H1 (cell line): Measurements from ENCODE around the gene PATL2. TPM values are rescaled to one million over a fixed set of nuclear protein-coding genes. Genes with fewer than 3 reads are reported as not detected.

Source experiments
- CTCF ChIA-PET: fragments of 300-600 bp; sonication (Branson Sonifier 250); formaldehyde crosslinking; loops from one replicate; lab custom pipeline; 2021; ENCODE audit not compliant: partially characterized antibody; lab: Charles Lee
- POLR2A ChIA-PET: fragments of 300-600 bp; sonication (Branson Sonifier 250); formaldehyde crosslinking; loops from one replicate; lab custom pipeline; 2021; ENCODE audit warnings: inconsistent platforms; ENCODE audit not compliant: partially characterized antibody; lab: Charles Lee
- DNase-seq, 2 experiments: peaks; one replicate each; pipeline versions ENCODE4 v3.0.0 to v3.0.0-alpha.2; 2010 to 2022; ENCODE audit warnings: low spot score in 2 of 2, low read depth in 1 of 2, mixed read lengths in 1 of 2
- FAIRE-seq: peaks from 2 replicates; lab custom pipeline; 2011; peaks lifted over from hg19 to GRCh38; lab: Jason Lieb, UNC
- H2AFZ ChIP-seq: 2 replicates; pipeline ENCODE4 v1.8.1; 2012; ENCODE audit warnings: low read length, inconsistent platforms
- H2AK5ac ChIP-seq: 2 replicates; pipeline ENCODE4 v1.6.1; 2013; ENCODE audit warnings: low read depth, low read length
- H2BK120ac ChIP-seq: replicated peaks from 2 replicates; pipeline ENCODE3; 2013; ENCODE audit warnings: low read depth, low read length, inconsistent platforms
- H2BK12ac ChIP-seq: 2 replicates; pipeline ENCODE4 v1.6.1; 2013; ENCODE audit warnings: low read depth, low read length
- H2BK15ac ChIP-seq: 2 replicates; pipeline ENCODE4 v1.6.1; 2013; ENCODE audit warnings: low read length
- H2BK20ac ChIP-seq: 2 replicates; pipeline ENCODE4 v1.6.1; 2013; ENCODE audit warnings: low read length
- H2BK5ac ChIP-seq: 2 replicates; pipeline ENCODE4 v1.6.1; 2013; ENCODE audit warnings: low read depth, low read length
- H3K14ac ChIP-seq: 2 replicates; pipeline ENCODE4 v1.6.1; 2013; ENCODE audit warnings: inconsistent platforms; ENCODE audit not compliant: insufficient read length
- H3K18ac ChIP-seq: 2 replicates; pipeline ENCODE4 v1.6.1; 2013; ENCODE audit warnings: low read length; ENCODE audit errors: extremely low read depth
- H3K23ac ChIP-seq: 2 replicates; pipeline ENCODE4 v1.6.1; 2013; ENCODE audit warnings: inconsistent platforms; ENCODE audit not compliant: insufficient read length
- H3K23me2 ChIP-seq: 2 replicates; pipeline ENCODE4 v1.6.1; 2013; ENCODE audit warnings: low read depth, low read length
- H3K27ac ChIP-seq: 2 replicates; pipeline ENCODE4 v1.6.1; 2011; ENCODE audit warnings: low read depth, low read length, inconsistent platforms
- H3K27me3 ChIP-seq, 4 experiments: replicated peaks in 1 of 4; 1 replicate in 1 of 4; 2 replicates in 3 of 4; pipeline versions ENCODE4 v1.6.1 to v1.8.1; 2011 to 2013; ENCODE audit warnings: low read length in 3 of 4, mild to moderate bottlenecking in 3 of 4, inconsistent platforms in 2 of 4, mixed read lengths in 2 of 4, moderate library complexity in 1 of 4; ENCODE audit not compliant: control insufficient read depth in 3 of 4, insufficient read depth in 3 of 4; ENCODE audit errors: extremely low read depth in 1 of 4
- H3K36me3 ChIP-seq, 4 experiments: 2 replicates each; pipeline versions ENCODE4 v1.6.1 to v1.8.1; 2011 to 2013; ENCODE audit warnings: mild to moderate bottlenecking in 4 of 4, low read length in 3 of 4, moderate library complexity in 2 of 4, control low read depth in 1 of 4, inconsistent platforms in 1 of 4; ENCODE audit not compliant: insufficient read depth in 4 of 4, control insufficient read depth in 2 of 4
- H3K4ac ChIP-seq: replicated peaks from 2 replicates; pipeline ENCODE3; 2013; ENCODE audit warnings: low read length, low read depth, mixed read lengths, inconsistent platforms; ENCODE audit not compliant: insufficient read length
- H3K4me1 ChIP-seq, 4 experiments: replicated peaks in 1 of 4; 1 replicate in 1 of 4; 2 replicates in 3 of 4; pipeline versions ENCODE4 v1.6.1 to v1.8.1; 2011 to 2013; ENCODE audit warnings: low read length in 3 of 4, inconsistent platforms in 2 of 4, mixed read lengths in 1 of 4; ENCODE audit not compliant: insufficient read depth in 4 of 4, control insufficient read depth in 3 of 4
- H3K4me2 ChIP-seq, 2 experiments: 2 replicates each; pipeline versions ENCODE4 v1.6.1 to v1.8.1; 2011 to 2013; ENCODE audit warnings: low read depth in 2 of 2, low read length in 2 of 2, control low read depth in 1 of 2, inconsistent platforms in 1 of 2, mild to moderate bottlenecking in 1 of 2; ENCODE audit not compliant: insufficient read depth in 1 of 2
- H3K4me3 ChIP-seq, 4 experiments: fragments of 200-600, 300-600 bp in 1 of 4; sonication (generic), shearing (Covaris generic), sonication (Bioruptor Twin) in 1 of 4; 2 replicates each; pipeline versions ENCODE4 v1.5.1 to v1.8.1; 2011 to 2016; ENCODE audit warnings: low read length in 4 of 4, low read depth in 3 of 4, control low read depth in 2 of 4, inconsistent platforms in 2 of 4, mild to moderate bottlenecking in 2 of 4, mixed read lengths in 1 of 4, moderate library complexity in 1 of 4; ENCODE audit not compliant: insufficient read depth in 2 of 4; ENCODE audit errors: extremely low read depth in 1 of 4
- H3K56ac ChIP-seq: replicated peaks from 2 replicates; pipeline ENCODE3; 2013; ENCODE audit warnings: low read depth, mild to moderate bottlenecking, mixed read lengths, low read length, inconsistent platforms; ENCODE audit not compliant: insufficient read length
- H3K79me1 ChIP-seq: 2 replicates; pipeline ENCODE4 v1.6.1; 2013; ENCODE audit warnings: low read depth, low read length, control low read depth
- H3K79me2 ChIP-seq, 2 experiments: 2 replicates each; pipeline versions ENCODE4 v1.6.1 to v1.8.1; 2012 to 2013; ENCODE audit warnings: low read length in 2 of 2, mild to moderate bottlenecking in 2 of 2, inconsistent platforms in 1 of 2; ENCODE audit not compliant: insufficient read depth in 2 of 2, control insufficient read depth in 1 of 2
- H3K9ac ChIP-seq, 4 experiments: replicated peaks in 1 of 4; 1 replicate in 1 of 4; 2 replicates in 3 of 4; pipeline versions ENCODE4 v1.6.1 to v1.8.1; 2011 to 2013; ENCODE audit warnings: low read depth in 3 of 4, low read length in 3 of 4, control low read depth in 2 of 4, mild to moderate bottlenecking in 2 of 4, moderate library complexity in 2 of 4, inconsistent platforms in 1 of 4; ENCODE audit errors: extremely low read depth in 1 of 4
- H3K9me3 ChIP-seq, 2 experiments: 2 replicates each; pipeline versions ENCODE4 v1.6.1 to v1.8.1; 2012 to 2013; ENCODE audit warnings: mild to moderate bottlenecking in 2 of 2, moderate library complexity in 2 of 2, control low read depth in 1 of 2, inconsistent platforms in 1 of 2, low read depth in 1 of 2, low read length in 1 of 2, mixed read lengths in 1 of 2; ENCODE audit not compliant: insufficient read depth in 2 of 2
- H4K20me1 ChIP-seq, 2 experiments: replicated peaks in 1 of 2; 2 replicates each; pipeline versions ENCODE3 to v1.8.1; 2011 to 2013; ENCODE audit warnings: inconsistent platforms in 2 of 2, low read length in 2 of 2, mild to moderate bottlenecking in 1 of 2; ENCODE audit not compliant: insufficient read depth in 2 of 2, control insufficient read depth in 1 of 2
- H4K5ac ChIP-seq: 2 replicates; pipeline ENCODE4 v1.6.1; 2013; ENCODE audit warnings: low read length, low read depth, mixed read lengths, inconsistent platforms; ENCODE audit not compliant: insufficient read length
- H4K8ac ChIP-seq: 2 replicates; pipeline ENCODE4 v1.8.0; 2013; ENCODE audit warnings: mild to moderate bottlenecking, moderate library complexity, low read length, inconsistent platforms; ENCODE audit not compliant: insufficient read depth; ENCODE audit errors: extremely low read depth
- H4K91ac ChIP-seq: replicated peaks from 2 replicates; pipeline ENCODE3; 2013; ENCODE audit warnings: low read length, mixed read lengths, inconsistent platforms; ENCODE audit not compliant: insufficient read length
- TBP ChIP-seq: IDR thresholded peaks from 2 replicates; pipeline ENCODE4 v1.6.1; 2011; ENCODE audit warnings: low read depth, low read length, improper control_type of control experiment
- WGBS, 2 experiments: shearing (Covaris generic) in 1 of 2; methylation state at CpG; one replicate each; pipeline versions ENCODE4 v1.1.6 to v1.1.7; 2013 to 2015; ENCODE audit warnings: low lambda C conversion rate in 2 of 2, mixed read lengths in 2 of 2, inconsistent platforms in 1 of 2, low coverage in 1 of 2, missing lambda C conversion rate in 1 of 2; ENCODE audit not compliant: insufficient replicate concordance in 2 of 2, insufficient coverage in 1 of 2, insufficient read length in 1 of 2; ENCODE audit errors: extremely low coverage in 1 of 2, missing lambda C conversion rate in 1 of 2; 5-methylcytosine and 5-hydroxymethylcytosine counted together
- polyA plus RNA-seq, 7 experiments: library from polyadenylated mRNA; depleted of rRNA in 3 of 7; stranded (reverse) in 5 of 7; unstranded in 2 of 7; fragments of >200 nt in 5 of 7; fragments of 200-250 nt in 2 of 7; gene quantifications; 1 replicate in 5 of 7; 2 replicates in 1 of 7; 4 replicates in 1 of 7; pipeline versions ENCODE4 v1.2.1 to v1.2.3, GENCODE V29; 2011 to 2013; ENCODE audit warnings: missing spikeins in 2 of 7, mixed read lengths in 2 of 7
- total RNA-seq: library from RNA; stranded (reverse); fragmentation: NEBNext Ultra II Directional; extraction: Animal tissue kit (Norgen Biotek cat#: 25700); gene quantifications from 2 replicates; pipeline ENCODE4 v1.2.1, GENCODE V29; 2021

The PATL2 gene
- total and polyA plus RNA-seq, 2 of the 8 experiments (the other 6 are each of a cell fraction or from before 2014, with no cell fraction given): 0.65 to 1.3 TPM

- no peak overlapping the region for H4K5ac ChIP-seq
- H4K91ac ChIP-seq: no peak overlapping the region
- H3K4me3 ChIP-seq: no peak overlapping the region
- H3K79me1 ChIP-seq: no peaks in the 10 kb centered on the region
- H3K9ac ChIP-seq: no peak overlapping the region
- H3K4ac ChIP-seq: no peak overlapping the region
- WGBS, 2 experiments: 91% methylated on average over 2 of the region's 2 CpGs; no CpG with 5 or more reads in 1 of the 2 experiments
- H4K20me1 ChIP-seq: no peaks in the 10 kb centered on the region
- H3K56ac ChIP-seq: no peak overlapping the region
- FAIRE-seq (no peak), DNase-seq (no peak)
- H3K27ac ChIP-seq: no peak overlapping the region
- no peak overlapping the region for H3K4me2 ChIP-seq
- no peak overlapping the region for H3K23ac ChIP-seq
- no peak overlapping the region for H2BK12ac ChIP-seq
- H3K4me1 ChIP-seq: no peaks in the 10 kb centered on the region
- no peak overlapping the region for H2BK15ac ChIP-seq
- H3K27me3 ChIP-seq: peaks cover 0 to 4% (median 3%) of the 10 kb centered on the region in 4 experiments; a peak in 5 of 7 replicates
- no peaks in the 10 kb centered on the region for H3K9me3 ChIP-seq
- no peak overlapping the region for H3K18ac ChIP-seq
- no peak overlapping the region for H2AFZ ChIP-seq
- H3K23me2 ChIP-seq: peaks cover 4% of the 10 kb centered on the region
- H4K8ac ChIP-seq: no peak overlapping the region
- H3K14ac ChIP-seq: no peak overlapping the region
- no peaks in the 10 kb centered on the region for H3K36me3 ChIP-seq
- ChIA-PET POLR2A (interaction anchor here (0.6 kb wide), 1 partner anchor 340 kb away, joined by 3 read pairs; no protein-coding TSS in a partner anchor), CTCF (interaction anchor here (0.9 to 2.8 kb wide), 4 partner anchors 22 to 43 kb away, joined by 3 to 16 read pairs (median 8); partner anchors contain the start of gene SPG11)
- H2AK5ac ChIP-seq: no peak overlapping the region
- H2BK120ac ChIP-seq: no peak overlapping the region
- H3K79me2 ChIP-seq: 0 out of 4 replicates have a peak, but pooled peaks cover 0 to under 1% of the 10 kb centered on the region in 2 experiments
- no peak overlapping the region for H2BK20ac ChIP-seq
- H2BK5ac ChIP-seq: no peak overlapping the region
- no peak for TF ChIP-seq TBP
Measured at GRCh38 chr15:44706946-44707636, 4.0 kb downstream of the PATL2 start.
